Measurements from ENCODE around the gene NAP1L1. TPM values are rescaled to one million over a fixed set of nuclear protein-coding genes. Genes with fewer than 3 reads are reported as not detected.

NAP1L1 gene
- total RNA-seq, 1 experiment from 2014 or later, result 620 TPM

GRCh38 chr12:76108356-76108755, 23.9 kb upstream of the NAP1L1 start:
- in situ Hi-C loops (cut with HindIII; ENCODE audit: low pct_unique_long_range_greater_than_20kb, low sequenced_read_pairs), result no loop called here
- ChIA-PET POLR2A (no interaction called here), CTCF (interaction anchor here (0.7 kb wide), 1 partner anchor 36 kb away, joined by 7 read pairs; no protein-coding TSS in a partner anchor)
- Histone ChIP-seq H3K4me1 (ENCODE audit: control insufficient read depth, insufficient read depth, low read length) (no peaks in the 10 kb centered on the region), H3K4me3 (ENCODE audit: low read depth in 2 of 2, low read length in 2 of 2) (no peak overlapping the region), H3K27ac (ENCODE audit: low read length) (no peak overlapping the region), H3K36me3 (ENCODE audit: control insufficient read depth, insufficient read depth, low read length) (no peaks in the 10 kb centered on the region), H3K9me3 (ENCODE audit: control insufficient read depth, insufficient read depth, low read depth, low read length) (no peaks in the 10 kb centered on the region), H3K27me3 (ENCODE audit: control insufficient read depth, insufficient read depth, low read length) (no peaks in the 10 kb centered on the region)
- DNase-seq (ENCODE audit: low read depth, low spot score), result no peak
- no peak for ATAC-seq
- no peak for TF ChIP-seq TCF7L2 (IDR thresholded peaks at IDR 0.05; ENCODE audit: low read depth, low read length)
- no peak for TF ChIP-seq SIN3A (IDR thresholded peaks at IDR 0.05; ENCODE audit: borderline replicate concordance, insufficient read depth, low read depth, low read length)
- TF ChIP-seq, protein P1, sequence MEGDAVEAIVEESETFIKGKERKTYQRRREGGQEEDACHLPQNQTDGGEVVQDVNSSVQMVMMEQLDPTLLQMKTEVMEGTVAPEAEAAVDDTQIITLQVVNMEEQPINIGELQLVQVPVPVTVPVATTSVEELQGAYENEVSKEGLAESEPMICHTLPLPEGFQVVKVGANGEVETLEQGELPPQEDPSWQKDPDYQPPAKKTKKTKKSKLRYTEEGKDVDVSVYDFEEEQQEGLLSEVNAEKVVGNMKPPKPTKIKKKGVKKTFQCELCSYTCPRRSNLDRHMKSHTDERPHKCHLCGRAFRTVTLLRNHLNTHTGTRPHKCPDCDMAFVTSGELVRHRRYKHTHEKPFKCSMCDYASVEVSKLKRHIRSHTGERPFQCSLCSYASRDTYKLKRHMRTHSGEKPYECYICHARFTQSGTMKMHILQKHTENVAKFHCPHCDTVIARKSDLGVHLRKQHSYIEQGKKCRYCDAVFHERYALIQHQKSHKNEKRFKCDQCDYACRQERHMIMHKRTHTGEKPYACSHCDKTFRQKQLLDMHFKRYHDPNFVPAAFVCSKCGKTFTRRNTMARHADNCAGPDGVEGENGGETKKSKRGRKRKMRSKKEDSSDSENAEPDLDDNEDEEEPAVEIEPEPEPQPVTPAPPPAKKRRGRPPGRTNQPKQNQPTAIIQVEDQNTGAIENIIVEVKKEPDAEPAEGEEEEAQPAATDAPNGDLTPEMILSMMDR (IDR thresholded peaks at IDR 0.05), result no peak
- TF ChIP-seq REST (IDR thresholded peaks at IDR 0.05; ENCODE audit: insufficient read depth in 1 of 2, low read depth in 2 of 2, low read length in 1 of 2), result no peak
- TF ChIP-seq POLR2AphosphoS5 (IDR thresholded peaks at IDR 0.05; ENCODE audit: low read depth, low read length), result no peak
- no TSS peak for BruUV-seq (replicated peaks)
- intact Hi-C loops (cut with micrococcal nuclease; ENCODE audit: unreplicated experiment), result no loop called here

GRCh38 chr12:76106631-76107030, 22.1 kb upstream of the NAP1L1 start:
- in situ Hi-C loops (cut with HindIII; ENCODE audit: low pct_unique_long_range_greater_than_20kb, low sequenced_read_pairs), result no loop called here
- CTCF ChIA-PET, result no interaction called here

More at GRCh38 chr12:76106631-76107030, 22.1 kb upstream of the NAP1L1 start:
- BruUV-seq (replicated peaks), result no TSS peak
- Histone ChIP-seq H3K9me3 (ENCODE audit: control insufficient read depth, insufficient read depth, low read depth, low read length) (no peaks in the 10 kb centered on the region), H3K27ac (ENCODE audit: low read length) (no peak overlapping the region), H3K4me1 (ENCODE audit: control insufficient read depth, insufficient read depth, low read length) (no peaks in the 10 kb centered on the region), H3K27me3 (ENCODE audit: control insufficient read depth, insufficient read depth, low read length) (no peaks in the 10 kb centered on the region), H3K4me3 (ENCODE audit: low read depth in 2 of 2, low read length in 2 of 2) (no peak overlapping the region), H3K36me3 (ENCODE audit: control insufficient read depth, insufficient read depth, low read length) (no peaks in the 10 kb centered on the region)
- POLR2A ChIA-PET, result no interaction called here
- intact Hi-C loops (cut with micrococcal nuclease; ENCODE audit: unreplicated experiment), result no loop called here
- DNase-seq (ENCODE audit: low read depth, low spot score), result no peak
- no peak for ATAC-seq
- no peak for TF ChIP-seq POLR2AphosphoS5 (IDR thresholded peaks at IDR 0.05; ENCODE audit: low read depth, low read length)
- TF ChIP-seq, protein P1 (IDR thresholded peaks at IDR 0.05), result no peak

All from Panc1 (cell line).